Measurements from ENCODE around the gene HIVEP3.

The HIVEP3 gene

DNA sequence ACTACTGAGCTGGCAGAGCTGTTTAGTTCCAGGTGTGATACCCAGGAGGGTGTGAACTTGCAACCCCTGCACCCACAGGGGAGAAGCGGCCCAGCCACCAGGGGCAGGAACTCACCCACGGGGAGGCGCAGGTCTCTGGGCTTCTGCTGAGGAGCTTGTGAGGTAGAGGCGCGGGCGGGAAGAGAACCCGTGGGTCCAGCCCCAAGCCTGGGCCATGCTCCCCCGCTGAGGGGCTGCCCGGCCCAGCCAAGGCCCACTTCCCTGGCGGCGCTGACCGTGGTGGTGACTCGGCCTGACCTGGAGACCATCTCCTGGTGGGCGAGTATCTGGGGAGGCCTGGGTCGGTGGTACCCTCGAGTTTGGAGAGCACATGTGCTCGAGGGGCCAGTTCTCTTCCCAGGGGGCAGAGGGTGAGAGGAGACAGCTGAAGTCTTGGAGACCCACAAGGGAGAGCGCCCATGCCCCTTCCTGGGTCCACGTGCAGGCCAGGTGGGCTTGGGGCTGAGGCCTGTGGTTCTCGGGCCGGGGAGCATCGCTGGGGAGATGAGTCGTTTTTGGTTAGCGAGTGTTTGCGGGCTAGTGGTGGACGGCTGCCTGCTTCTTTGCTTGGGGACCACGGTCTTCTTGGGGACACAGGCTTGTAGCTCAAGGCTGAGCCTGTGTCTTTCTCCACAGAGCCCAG lies 405.9 kb downstream of the HIVEP3 start:
- no peak for DNase-seq

DNA sequence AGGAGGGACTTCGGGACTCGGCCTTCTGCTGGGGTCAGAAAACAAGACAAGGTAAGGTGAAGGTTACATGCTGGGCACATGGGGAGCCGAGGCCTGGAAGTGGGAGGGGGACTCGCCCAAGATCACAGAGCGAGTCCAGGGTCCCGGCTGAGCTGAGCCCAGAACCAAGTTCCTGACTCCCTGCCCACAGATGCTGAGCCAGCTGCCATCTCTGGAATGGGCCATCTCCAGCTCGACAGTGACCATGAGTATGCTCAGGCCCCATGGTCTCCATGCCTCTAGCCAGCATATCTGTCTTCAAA lies 407.5 kb downstream of the HIVEP3 start:
- no peak for DNase-seq

DNA sequence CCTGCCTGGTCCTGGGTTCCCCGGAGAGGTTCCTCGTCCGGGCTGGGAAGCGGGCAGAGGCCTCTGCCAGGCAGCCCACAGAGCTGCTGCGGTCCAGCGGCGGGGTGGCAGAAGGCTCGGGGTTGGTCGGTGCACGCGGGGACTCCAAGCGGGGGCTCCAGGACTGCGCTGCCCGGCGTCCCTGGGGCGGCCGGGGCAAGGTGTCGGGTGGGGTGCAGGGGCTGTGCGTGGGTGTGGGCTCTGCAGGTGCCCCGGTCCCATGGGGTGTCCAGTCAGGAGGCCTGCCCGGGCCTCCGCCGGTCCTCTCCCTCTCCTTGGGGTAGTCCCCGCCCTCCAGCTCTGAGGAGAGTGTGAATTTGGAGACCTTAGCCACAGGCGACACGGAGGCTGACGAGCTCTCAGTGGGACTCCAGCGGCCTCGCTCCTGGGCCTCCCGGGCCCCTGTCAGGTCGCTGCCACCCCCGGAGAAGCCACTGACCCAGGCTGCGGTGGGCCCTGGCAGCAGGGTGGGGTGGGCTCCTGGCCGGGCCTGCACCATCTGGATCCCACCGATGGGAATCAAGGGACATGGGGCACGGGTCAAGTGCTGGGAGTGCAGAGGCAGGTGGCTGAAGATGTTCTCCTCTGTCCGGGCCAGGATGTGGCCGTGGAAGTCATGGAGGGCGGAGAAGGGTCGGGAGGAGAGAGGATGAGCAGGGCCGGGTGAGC lies 408.0 kb downstream of the HIVEP3 start:
- DNase-seq, result no peak

DNA sequence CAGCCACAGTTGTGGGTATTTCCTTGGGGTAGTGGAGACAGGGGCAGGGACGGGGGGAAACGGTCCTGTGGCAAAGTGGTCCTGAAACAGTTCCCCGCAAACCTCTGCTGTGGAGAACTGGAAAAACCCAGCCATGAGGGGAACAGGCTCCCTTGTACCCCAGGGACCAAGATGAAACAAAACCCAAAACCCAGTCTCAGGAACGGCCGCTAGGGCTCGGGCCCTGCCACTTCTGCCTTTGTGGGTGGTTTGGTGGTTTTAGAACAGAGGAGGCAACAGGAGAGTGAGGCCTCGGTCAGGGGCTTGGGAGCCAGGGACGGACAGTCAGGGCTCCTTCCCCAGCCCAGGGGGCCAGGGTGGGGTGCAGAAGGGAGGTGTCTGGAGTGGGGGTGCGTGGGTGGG lies 409.5 kb downstream of the HIVEP3 start:
- no peak for DNase-seq

DNA sequence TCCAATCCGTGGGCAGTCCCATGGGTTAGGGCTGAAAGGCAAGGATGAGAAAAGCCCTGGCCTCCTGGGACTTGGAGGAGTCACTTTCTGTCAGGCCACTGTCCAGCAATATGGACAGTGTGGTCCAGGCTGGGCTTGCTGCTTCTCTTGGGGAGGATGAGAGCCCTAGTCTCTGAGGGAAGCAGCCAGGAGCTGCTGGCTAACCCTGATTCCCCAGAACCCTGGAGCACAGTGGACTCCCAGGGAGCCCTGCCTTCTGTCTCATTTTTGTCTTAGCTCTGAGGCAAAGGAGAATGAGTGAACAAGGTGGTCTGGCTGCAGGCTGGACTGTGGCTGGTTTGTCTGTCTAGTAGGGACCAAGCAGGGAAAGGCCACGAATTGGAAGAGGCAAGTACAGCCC lies 410.4 kb downstream of the HIVEP3 start:
- DNase-seq, result no peak

DNA sequence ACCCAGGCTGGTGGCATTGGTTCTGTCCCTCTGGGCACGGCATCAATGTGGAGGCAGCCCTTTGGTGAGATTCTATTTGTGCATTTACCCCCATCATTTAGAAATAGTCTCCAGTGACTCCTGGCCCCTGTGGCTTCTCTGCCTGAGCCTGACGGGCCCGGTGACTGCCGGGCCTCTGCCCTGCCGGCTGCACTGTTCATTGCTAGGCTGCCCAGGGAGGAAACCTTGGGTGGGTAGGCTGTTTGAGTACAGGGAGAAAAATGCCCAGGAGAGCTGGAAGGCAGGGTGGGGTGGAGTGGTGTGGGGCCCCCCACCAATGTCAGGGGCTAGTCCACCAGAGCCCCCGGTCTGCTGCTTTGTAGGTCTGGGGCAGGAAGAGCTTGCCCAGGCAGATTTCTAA lies 410.9 kb downstream of the HIVEP3 start:
- no peak for DNase-seq

DNA sequence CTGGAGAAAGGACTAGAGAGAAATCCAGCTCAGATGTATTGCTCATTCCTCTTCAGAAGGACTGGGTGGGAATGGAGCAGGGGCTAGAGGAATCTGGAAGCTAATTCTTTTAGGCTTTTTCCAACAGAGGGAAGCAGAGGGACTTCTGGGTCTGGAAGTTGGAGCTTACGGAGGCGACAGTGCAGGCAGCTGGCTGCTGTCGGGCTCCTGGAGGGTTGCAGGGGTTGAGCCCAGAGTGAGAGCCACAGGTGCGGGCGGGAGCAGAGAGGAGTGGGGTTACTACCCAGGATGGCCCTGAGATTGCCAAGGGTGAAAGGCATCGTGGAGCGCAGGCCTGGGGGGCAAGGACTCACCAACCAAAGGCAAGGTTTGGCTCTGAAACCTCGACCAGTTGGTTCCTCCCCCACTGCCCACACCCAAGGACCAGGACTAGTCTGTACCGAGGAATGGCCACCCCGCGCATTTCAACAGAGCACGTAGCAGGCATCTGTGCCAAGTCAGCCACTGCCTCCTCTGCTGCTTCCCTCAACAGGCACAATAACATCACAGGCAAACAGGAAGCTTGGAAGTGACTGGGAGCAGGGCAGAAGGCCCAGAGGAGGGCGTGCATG lies 411.5 kb downstream of the HIVEP3 start:
- no peak for DNase-seq

DNA sequence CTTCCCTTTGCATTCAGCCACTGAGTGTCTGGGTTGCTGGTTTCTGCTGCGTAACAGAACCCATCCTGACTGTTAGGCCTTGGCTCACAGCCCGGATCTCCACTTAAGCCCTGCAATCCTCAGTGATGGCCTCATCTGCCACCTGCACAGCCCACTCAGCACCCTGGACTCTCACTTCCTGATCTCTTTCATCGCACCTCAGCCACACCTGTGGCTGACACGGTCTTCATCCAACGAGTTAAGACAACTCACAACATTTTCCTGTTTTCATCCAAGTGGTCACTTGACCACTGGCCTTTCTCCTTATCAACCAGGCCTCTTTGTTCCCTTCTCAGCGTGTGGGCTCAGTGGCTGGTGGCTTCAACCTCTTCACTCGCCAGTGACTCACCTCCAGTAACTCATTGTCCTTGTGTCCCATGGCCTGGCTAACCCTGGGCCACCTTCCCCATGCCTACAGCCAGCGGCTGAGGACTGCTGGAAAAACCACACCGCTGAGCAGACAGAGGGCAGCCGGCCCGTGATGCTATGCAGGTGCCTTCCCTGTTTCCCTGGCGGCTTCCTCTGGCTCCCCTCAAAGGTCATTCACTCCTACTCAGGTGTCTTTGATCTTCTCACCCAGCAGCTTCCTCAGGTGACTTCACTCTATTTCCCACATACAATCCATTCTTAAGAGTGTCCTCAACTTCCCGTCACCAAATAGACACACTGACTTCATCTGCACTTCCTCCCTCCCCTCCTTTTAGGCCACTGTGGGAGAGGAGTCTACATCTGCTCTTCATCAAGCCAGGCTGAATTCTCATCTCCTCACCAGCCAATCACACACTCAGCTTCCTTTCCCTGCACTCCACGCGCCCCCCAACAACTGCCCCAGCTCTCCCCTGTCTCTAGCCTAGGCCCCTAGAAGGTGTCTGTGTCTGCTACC lies 414.3 kb downstream of the HIVEP3 start:
- peak; percentile 35 to 72 (median 52) for DNase-seq

DNA sequence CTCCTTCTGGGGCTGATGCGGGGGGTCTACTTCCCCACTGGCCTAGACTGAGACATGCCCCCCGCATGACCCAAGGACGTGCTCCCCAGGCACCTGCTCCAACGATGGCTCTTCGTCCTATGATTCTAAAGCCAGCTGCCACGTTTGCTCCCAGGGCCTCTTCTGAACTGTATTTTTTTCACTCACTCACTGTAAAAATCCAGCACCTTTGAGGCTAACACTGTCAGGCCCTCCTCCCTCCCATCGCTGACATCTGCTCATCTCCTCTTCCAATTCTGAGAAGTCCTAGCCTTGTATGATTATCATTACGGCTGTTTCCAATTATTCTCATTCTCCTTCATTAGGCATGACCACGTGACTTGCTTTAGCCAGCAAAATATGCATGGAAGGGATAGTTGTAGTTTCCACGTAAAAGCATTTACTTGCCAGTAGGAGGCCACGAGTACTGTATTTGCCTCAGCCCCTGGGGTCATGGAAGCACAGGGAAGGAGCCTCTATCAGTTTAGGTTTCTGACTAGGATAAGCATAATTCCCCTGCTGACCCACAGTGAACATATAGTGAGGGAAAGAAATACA lies 415.1 kb downstream of the HIVEP3 start:
- no peak for DNase-seq

DNA sequence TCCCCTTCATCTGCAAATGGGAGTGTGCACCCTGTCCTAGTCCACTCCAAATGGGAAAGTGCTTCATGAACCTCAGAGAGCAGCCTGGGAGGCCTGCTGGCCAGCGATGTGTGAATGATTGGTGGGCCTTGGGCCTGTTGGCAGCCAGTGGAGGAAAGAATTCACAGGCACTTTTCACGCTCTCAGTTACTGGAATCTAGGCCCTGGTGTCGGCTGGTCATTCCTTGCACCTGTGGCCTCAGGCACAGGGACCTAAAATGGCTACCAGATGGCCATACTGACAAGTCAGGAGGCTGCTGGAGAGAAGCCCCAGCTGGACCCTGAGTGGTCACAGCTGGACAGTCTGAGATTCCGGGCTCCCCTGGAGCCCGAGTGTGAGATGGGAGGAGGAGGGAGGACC lies 415.8 kb downstream of the HIVEP3 start:
- no peak for DNase-seq

DNA sequence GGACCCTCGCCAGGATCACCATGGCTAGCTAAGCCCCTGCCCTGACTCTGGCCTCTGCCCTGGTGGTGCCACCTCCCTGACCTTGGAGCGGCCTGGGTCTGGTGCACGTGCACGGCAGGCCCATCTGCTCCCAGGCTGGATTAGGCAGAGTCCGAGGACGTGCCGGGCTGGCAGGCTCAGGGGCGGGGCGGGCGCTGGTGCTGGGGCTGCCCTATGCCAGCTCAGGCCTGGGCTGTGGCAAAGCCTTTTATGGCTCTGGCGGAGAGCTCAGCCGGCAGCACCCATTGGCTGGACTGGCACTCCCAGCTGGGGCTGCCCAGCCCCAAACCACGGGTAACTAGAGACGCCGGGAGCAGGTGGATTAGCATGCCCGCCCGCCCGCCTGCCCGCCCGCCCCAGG lies 417.1 kb downstream of the HIVEP3 start:
- no peak for DNase-seq

DNA sequence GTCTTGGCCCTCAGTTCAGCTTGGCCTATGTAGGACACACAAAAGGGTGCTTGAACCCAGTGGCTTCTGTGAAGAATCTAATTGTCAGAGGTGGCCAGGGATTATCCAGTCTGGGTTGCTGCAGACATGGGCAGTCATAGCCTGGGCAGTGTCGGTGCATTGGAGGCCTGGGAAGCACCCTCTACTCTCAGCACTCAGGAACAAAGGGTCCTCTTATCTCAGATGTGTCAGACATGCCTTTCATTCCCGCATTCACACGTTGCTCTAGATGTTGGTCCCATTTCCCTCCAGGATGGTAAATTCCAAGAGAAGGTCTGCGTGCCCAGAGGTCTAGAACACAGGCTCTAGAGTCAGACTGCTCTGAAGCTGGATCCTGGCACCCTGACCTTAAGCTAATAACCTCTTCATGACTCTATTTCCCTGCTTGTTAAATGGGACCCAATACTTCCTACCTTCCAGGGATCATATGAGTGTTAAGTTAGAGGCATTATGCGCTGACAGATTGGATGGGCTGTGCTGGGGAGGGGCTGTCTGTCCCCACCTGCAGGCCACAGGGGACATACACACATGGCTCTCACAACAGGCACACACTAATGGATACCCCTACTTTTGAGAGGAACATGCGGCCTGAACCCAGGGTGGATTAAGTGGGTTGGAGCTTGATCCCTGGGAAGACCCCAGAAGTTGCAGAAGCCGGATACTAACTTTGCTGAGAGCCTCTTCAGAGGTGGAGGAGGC lies 417.8 kb downstream of the HIVEP3 start:
- DNase-seq, result no peak

DNA sequence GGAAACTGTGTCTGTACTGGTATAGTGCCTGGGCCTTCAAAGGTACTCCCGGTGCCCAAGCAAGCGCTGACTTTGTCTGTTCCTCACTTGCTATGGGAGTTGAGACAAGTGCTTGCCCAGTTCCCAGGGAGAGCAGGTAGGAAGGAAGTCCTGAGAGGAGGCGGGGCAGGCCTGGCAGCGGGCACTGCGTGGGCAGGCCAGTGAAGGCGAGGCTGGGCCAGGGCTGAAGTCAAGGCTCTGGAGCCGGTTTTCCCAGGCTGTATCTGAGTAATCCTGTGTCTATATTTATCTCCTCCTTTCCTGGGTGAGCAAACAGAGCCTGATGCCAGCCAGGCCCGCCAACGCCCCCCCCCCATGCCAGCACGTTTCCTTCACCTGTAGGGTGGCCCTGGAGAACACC lies 418.3 kb downstream of the HIVEP3 start:
- DNase-seq, result peak in 1 of 4 experiments; percentile 32

DNA sequence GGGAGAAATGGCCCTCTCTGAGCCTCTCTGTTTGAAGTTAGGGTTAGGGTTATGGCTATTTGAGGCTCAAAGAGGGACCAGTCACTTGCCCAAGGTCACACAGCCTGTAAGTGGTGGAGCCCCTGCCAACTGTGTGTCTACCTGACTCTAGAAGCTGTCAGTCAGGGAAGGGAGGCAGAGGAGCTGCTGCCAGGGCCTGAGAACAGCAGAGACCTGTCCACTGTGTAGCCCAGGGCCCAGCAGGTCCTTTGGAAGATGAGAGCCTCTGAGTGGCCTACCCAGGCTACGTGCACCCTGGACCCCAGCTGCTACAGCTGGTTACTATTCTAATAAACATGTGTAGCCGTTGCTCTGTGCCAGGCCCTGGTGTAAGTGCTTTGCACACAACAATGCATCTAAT lies 419.1 kb downstream of the HIVEP3 start:
- no peak for DNase-seq

DNA sequence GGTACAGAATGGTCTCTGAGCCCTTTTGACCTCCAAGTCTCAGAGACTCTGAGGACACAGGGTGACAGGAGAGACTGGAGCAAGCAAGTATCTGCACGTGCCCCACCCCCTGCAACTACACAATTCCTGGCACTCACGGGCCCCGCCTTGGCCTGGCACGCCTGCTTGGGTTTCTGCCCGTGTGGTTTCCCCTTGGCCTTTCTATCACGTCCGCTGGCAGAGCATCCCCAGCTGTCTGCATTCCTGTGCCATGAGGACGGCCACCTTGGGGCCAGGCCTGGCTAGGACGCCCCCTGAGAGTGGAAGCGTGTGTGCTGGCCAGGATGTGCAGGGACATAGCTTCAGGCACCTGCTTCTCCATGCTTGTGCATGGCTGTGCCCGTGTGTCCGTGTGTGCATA lies 419.9 kb downstream of the HIVEP3 start:
- DNase-seq, result no peak

DNA sequence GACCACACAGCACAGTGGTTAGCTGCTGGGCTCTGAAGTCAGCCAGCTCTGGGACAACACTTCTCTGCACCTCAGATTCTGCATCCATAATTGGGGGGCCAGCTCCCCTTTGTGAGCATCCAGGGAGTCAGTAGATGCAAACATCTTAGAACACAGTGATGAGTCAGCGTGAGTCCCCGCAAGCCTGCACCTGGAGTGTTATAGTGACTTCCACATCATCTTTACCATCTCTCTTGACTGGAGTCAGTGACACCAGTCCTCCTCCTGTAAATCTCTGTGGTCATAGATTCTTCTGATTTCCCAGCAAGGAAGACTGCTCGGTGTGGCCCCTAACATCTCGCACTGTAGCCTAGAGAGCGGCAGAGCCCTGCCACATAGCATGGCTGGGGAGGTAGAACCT lies 420.3 kb downstream of the HIVEP3 start:
- DNase-seq, result no peak

DNA sequence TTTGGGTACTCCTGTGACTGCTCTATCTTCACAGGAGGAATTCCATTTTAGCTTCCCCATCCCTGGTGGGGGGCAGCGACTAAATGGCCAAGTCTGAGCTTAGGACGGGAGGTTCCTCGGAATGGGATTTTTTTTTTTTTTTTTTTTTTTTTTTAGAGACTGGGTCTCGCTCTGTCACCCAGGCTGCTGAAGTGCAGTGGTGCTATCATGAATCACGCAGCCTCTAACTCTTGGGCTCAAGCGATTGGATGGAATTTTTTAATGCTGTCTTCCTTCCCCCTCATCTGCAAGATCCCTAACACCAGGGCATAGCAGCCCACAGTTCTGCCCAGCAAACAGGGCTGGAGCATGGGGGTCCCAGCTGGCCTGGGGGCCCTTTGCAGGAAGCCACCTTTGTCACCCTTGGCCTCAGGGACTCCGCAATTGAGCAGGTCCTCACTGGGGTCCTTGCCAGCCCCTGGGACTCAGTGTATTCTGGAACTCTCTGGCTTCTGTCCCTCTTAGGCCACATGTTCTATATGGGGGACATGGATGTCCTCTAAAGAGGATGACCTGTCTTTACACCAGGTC lies 421.2 kb downstream of the HIVEP3 start:
- no peak for DNase-seq

DNA sequence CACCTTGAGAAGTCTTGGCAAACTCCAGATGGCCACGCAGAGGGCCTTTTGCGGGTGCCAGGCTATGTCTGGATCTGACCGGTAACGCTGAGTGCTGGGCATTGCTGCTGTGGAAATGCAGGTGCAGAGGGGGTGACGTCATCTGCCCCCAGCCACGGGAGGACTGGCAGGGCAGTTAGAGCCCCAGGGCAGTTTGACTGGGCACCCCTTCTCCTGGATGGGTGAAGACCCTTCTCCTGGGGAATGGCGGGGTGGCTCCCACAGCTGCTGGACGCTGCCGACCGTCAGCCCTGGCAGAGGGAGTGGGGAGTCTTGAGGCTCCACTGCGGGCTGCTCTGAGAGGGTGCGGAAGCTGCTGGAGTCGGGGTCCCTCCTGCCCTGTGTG lies 421.7 kb downstream of the HIVEP3 start:
- no peak for DNase-seq

DNA sequence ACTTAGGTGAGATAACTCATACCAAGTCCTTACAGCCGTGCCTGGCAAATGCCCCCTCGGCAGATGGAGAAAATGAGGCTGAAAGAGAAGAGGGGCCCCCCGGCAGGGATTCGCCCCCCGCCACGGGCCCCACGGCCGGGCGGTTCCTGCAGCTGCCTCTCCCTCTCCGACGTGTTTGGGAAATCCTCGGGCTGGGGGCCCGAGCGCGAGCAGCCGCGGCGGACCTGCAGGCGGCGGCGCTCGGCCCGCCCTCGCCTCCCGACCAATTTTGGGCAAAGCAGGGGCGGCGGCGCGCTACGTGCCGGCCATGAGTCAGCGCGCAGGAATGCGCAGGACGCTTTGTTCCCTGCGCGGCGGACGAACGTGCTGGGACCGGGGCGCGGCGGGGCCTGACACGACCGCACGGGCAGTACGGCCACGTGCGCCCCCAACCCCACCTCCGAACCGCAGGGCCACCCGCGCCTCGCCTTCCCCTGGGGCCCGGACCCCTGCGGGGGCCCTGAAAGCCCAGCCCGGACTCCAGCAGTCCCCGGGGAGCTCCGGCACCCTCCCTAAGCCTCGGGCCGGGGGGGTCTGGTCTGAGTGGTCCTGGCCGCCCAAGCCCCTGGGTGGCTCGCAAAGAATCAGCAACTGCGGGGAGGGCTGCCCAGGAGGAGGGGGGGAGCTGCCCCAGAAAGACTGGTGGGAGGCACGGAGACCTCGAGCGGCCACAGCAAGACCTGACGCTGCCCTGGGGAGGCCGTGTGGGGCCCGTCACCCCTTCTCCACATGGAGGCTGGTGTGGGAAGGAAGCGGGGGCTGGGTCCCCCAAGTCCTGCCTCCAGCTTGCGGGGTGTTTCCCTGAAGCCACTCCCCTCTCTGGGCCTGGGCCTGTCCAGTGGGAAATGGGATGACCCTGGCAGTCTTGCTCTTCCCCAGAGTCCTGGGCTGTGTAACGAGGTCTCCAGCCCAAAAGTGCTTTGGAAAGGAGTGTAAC lies 422.4 kb downstream of the HIVEP3 start:
- DNase-seq, result peak; percentile 53 to 83 (median 68)

DNA sequence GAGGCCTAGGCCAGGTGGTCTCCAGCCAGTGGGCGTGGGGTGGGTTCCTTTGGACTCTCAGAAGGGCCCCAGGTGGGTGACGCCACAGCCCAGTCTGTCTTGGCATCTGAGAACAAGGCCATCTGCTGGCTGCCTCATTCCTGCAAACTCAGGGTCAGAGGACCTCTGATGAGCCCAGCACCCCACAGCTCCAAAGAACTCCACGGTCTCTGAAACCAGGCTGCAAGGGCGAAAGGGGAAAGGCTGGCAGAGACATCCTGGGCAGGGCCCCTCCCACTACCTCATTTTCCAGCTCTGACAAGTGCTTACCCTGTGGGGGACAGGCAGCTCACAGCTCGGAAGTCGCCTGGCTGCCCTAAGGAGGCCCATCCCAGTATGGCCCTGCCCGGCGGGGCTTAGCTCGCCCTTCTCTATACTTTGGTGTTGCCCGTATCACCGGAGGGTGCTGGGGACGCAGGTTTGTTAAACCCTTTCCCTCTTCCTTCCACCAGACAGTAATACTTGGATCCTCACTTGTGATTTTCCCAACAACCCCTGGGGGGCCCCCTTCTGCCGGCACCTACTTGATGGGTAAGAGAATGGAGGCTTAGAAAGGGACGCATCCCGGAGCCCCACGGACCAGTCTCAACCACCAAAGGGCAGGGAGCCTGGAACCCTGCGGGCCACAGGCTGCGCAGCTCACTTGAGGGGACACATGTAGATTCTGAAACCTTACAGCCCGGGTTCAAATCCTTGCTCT lies 423.3 kb downstream of the HIVEP3 start:
- peak; percentile 29 to 47 (median 32) for DNase-seq

All from suppressor macrophage (primary cell).